GM12892 (cell line): ENCODE measurements around the gene CYP4F11.
"Not testable (repeated sequence)": the region's sequence is repeated elsewhere in the genome, so short reads cannot be mapped to it uniquely, and the experiment has no call there.

ENCODE experiments used
- DNase-seq: peaks from one replicate; pipeline ENCODE4 v3.0.0; 2011; ENCODE audit not compliant: insufficient read length
- FAIRE-seq: peaks from 2 replicates; lab custom pipeline; 2011; peaks lifted over from hg19 to GRCh38; lab: Jason Lieb, UNC
- POLR2A ChIP-seq: IDR thresholded peaks from 2 replicates; pipeline ENCODE4 v1.6.1; 2011; ENCODE audit warnings: low read depth, low read length, control low read depth
- POLR2AphosphoS5 ChIP-seq: IDR thresholded peaks from 2 replicates; pipeline ENCODE4 v1.6.1; 2011; ENCODE audit warnings: low read depth, low read length, control low read depth
- TAF1 ChIP-seq: IDR thresholded peaks from 2 replicates; pipeline ENCODE4 v1.6.1; 2011; ENCODE audit warnings: low read depth, mild to moderate bottlenecking, control low read depth, low read length, borderline replicate concordance

Gene CYP4F11

DNA sequence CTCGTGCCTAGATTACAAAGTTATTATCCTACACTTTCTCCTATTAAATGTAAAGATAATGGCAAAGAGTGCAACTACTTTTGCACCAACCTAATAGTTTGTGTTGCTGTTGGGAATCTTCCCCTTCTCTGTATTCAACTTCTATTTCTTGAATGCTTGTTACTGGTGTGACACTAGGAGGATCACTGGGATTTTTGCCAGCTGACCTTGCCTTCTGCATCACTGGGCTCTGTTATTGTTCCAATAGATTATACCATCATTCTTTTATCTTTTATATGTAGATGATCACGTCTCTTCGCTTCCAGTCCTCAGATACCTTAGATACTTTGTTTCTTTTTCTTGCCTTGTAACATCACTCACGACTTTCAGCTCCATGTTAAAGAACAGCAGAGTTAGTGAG, 11.0 kb upstream of the CYP4F11 start:
- DNase-seq: no peak
- no peak for FAIRE-seq
- no peak for TF ChIP-seq POLR2AphosphoS5

GRCh38 chr19:15944401-15944800, 10.1 kb upstream of the CYP4F11 start:
- FAIRE-seq (no peak), DNase-seq (no peak)
- TF ChIP-seq POLR2A (no peak), POLR2AphosphoS5 (no peak), TAF1 (no peak)

DNA sequence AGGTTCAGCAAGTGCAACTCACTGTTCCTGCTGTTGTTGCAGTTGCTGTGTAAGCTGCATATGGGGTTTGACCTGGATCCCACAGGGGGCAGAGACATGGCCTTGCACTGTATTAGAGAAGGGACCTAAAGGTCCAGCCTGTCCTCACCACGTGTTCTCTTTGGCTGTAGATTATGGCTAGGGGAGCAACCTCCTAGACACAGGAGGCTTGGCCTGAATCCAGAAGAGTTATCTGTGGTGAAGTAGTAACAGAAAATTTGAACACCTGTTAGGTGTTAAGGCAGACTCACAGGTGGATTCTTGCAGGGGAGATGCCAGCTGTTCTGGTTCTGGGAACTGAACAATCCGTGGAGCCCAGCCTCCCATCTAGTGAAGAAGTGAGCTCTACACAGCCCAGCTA, 3.4 kb upstream of the CYP4F11 start:
- no peak for DNase-seq
- FAIRE-seq: no peak
- no peak for TF ChIP-seq POLR2AphosphoS5
- TF ChIP-seq POLR2A: no peak
- no peak for TF ChIP-seq TAF1

DNA sequence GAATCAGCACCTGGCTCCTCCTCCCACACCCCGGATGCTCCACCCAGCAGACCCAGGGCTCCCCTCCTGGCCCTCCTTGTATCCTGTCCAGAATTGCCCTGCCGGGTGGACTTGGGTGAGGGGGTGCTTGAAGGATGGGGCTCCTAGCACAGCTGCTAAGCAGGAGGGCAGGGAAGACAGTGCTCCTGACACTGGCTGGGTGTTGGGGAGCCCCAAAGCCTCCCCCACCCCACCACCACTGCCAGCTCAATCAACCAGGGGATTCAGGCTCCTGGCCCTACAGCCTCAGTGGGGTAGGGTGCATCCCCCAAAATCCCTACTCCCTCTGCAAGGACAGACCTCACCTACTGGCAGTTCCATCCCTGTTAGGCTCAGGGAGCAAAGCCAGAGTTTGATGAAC, 2.6 kb upstream of the CYP4F11 start:
- TF ChIP-seq POLR2A (no peak), TAF1 (no peak), POLR2AphosphoS5 (no peak)
- DNase-seq (no peak), FAIRE-seq (no peak)

DNA sequence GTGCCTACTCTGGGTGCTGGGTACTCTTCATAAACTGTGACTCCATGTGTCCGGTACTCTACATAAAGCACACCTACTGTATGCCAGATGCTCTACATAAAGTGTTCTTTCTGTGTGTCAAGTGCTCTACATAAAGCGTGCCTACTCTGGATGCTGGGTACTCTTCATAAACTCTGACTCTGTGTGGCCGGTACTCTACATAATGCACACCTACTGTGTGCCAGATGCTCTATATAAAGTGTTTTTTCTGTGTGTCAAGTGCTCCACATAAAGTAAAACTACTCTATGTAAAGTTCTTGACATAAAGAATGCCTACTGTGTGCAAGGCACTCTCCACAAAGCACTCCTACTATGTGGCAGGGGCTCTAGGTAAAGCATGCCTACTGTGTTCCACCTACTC, 1.8 kb upstream of the CYP4F11 start:
- TF ChIP-seq TAF1 (no peak), POLR2AphosphoS5 (no peak)
- FAIRE-seq (no peak), DNase-seq (no peak)

DNA sequence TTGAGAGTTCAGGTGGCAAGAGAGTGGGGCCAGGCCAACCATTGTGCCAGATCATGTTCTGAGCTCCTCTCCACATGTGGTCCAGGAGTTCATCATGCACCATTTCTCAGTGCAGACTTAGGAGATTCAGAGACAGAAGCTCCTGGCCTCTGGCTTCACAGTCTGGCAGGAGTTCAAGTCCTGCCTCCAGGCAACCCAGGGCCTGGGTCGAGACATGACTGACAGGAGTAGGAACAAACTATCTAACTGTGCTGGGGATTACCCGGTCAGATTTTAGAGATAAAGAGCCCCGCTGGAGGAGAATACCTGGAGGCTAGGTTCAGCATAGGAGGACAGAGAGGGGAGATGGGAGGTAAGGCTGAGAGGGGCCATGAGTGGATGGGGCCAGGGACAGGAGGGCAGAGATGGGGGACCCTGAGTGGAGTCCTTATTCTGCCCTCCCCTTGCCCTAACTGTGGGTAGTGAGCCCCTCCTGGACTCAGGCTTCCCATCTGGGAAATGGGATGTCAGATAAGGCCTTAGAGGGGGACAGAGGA, 906 bp upstream of the CYP4F11 start:
- FAIRE-seq (no peak), DNase-seq (no peak)
- no peak for TF ChIP-seq POLR2AphosphoS5
- TF ChIP-seq POLR2A: no peak
- TF ChIP-seq TAF1: no peak

DNA sequence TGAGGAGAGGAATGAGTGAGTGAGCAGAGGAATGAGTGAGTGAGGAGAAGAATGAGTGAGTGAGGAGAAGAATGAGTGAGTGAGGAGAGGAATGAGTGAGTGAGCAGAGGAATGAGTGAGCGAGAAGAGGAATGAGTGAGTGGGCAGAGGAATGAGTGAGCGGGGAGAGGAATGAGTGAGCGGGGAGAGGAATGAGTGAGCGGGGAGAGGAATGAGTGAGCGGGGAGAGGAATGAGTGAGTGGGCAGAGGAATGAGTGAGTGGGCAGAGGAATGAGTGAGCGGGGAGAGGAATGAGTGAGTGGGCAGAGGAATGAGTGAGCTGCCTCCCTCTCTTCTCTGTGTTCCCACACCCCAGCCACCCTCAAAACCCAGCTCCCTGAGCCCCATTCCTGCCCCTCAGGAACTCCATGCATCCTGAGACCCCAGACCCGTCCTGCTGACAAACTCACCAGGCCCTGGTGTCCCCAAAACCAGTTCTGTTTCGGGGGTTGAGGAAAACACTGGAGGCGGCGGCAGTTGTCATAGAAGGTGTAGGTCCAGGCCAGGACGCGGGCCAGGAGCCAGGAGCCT, 483 bp downstream of the CYP4F11 start:
- FAIRE-seq, DNase-seq: not testable (repeated sequence)

- no peak for TF ChIP-seq POLR2AphosphoS5
- DNase-seq: no peak
- no peak for FAIRE-seq
These were observed 6.0 kb downstream of the CYP4F11 start for GRCh38 chr19:15928321-15928720.

GRCh38 chr19:15926484-15926883, 7.8 kb downstream of the CYP4F11 start:
- no peak for TF ChIP-seq POLR2AphosphoS5
- no peak for TF ChIP-seq POLR2A
- no peak for TF ChIP-seq TAF1
- no peak for FAIRE-seq
- DNase-seq: no peak

DNA sequence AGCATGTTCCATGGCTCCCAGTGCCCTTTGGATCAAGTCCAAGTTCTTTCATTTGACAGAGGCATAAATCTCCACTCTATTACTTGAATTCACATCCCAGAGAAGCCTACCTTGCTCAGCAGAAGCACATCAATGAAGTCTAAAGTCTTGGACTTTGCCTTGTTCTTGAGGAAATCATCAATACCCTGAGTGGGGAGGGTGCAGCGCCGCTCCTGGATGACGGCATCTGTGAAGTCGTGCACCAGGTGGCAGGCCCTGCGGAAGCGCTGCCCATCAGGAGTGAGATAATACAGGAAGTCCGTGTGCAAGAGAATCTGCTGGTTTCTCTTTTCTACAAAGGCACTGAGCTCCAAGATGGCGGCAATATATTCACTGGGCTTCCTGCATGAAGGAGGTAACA, 10.6 kb downstream of the CYP4F11 start:
- DNase-seq (no peak), FAIRE-seq (no peak)
- TF ChIP-seq TAF1: no peak
- TF ChIP-seq POLR2A: no peak
- no peak for TF ChIP-seq POLR2AphosphoS5

- DNase-seq: no peak
- FAIRE-seq: no peak
- TF ChIP-seq POLR2A (no peak), POLR2AphosphoS5 (no peak), TAF1 (no peak)
These were observed 12.3 kb downstream of the CYP4F11 start for GRCh38 chr19:15922021-15922420.

- no peak for DNase-seq
- FAIRE-seq: no peak
- no peak for TF ChIP-seq POLR2A
- no peak for TF ChIP-seq TAF1
- TF ChIP-seq POLR2AphosphoS5: no peak
These were observed 15.1 kb downstream of the CYP4F11 start for GRCh38 chr19:15919243-15919642.

GRCh38 chr19:15915109-15915508, 19.2 kb downstream of the CYP4F11 start:
- FAIRE-seq: no peak
- no peak for TF ChIP-seq POLR2AphosphoS5
- TF ChIP-seq TAF1: no peak
- TF ChIP-seq POLR2A: no peak
- DNase-seq: no peak
